ENCODE results near the gene PLIN4. TPM values are rescaled to one million over a fixed set of nuclear protein-coding genes. Genes with fewer than 3 reads are reported as not detected.

Gene PLIN4
- total and polyA plus RNA-seq, 8 donors = 0.88 to 4.0 (median 1.1) TPM

- intact Hi-C loops (cut with DNase I) = no loop called here
- ATAC-seq = no peak
Observed at GRCh38 chr19:4510435-4511255, 7.6 kb downstream of the PLIN4 start.

DNA sequence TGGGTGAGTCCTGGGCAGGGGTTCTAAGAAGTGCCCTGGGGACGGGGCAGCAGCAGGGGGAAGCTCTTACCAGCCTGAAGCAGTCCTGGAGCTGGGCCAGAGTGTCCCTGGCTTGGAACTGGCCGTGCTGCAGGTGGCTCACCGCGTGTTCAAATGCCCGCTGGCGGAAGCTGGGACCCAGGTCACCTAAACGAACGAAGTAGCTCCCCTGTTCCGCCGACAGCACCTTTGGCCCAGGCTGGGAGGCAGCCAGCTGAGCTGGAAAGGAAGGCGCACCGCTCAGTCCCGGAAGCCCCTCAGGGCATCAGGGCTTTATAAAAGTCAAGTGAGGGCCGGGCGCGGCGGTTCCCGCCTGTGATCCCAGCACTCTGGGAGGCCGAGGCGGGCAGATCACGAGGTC, 9.6 kb downstream of the PLIN4 start:
- Histone ChIP-seq H3K4me3 (no peak overlapping the region), H3K9me3 (no peaks in the 10 kb centered on the region), H3K36me3 (peaks cover 0 to 24% of the 10 kb centered on the region in 2 donors), H3K27ac (no peak overlapping the region), H3K27me3 (no peaks in the 10 kb centered on the region), H3K4me1 (no peaks in the 10 kb centered on the region)
- intact Hi-C loops (cut with DNase I) = no loop called here
- DNase-seq (no peak), ATAC-seq (no peak)
- no peak for TF ChIP-seq CTCF (IDR thresholded peaks at IDR 0.05)

More at GRCh38 chr19:4510435-4511255, 7.6 kb downstream of the PLIN4 start:
- no peak for TF ChIP-seq CTCF (IDR thresholded peaks at IDR 0.05)
- Histone ChIP-seq H3K4me1 (no peaks in the 10 kb centered on the region), H3K27ac (no peak overlapping the region), H3K4me3 (no peak overlapping the region), H3K27me3 (peaks cover 0 to 3% of the 10 kb centered on the region in 2 donors), H3K9me3 (no peaks in the 10 kb centered on the region), H3K36me3 (peaks cover 0 to 4% of the 10 kb centered on the region in 2 donors)
- DNase-seq = no peak

GRCh38 chr19:4507804-4508203, 10.5 kb downstream of the PLIN4 start:
- Histone ChIP-seq H3K4me3 (no peak overlapping the region), H3K27me3 (no peaks in the 10 kb centered on the region), H3K4me1 (no peaks in the 10 kb centered on the region), H3K36me3 (peaks cover 0 to 33% of the 10 kb centered on the region in 2 donors), H3K27ac (no peak overlapping the region), H3K9me3 (no peaks in the 10 kb centered on the region)
- no peak for ATAC-seq
- intact Hi-C loops (cut with DNase I) = no loop called here
- DNase-seq = no peak
- TF ChIP-seq CTCF (IDR thresholded peaks at IDR 0.05) = no peak

- Histone ChIP-seq H3K36me3 (peaks cover 0 to 40% of the 10 kb centered on the region in 2 donors), H3K27ac (no peak overlapping the region), H3K4me1 (no peaks in the 10 kb centered on the region), H3K4me3 (no peak overlapping the region), H3K9me3 (no peaks in the 10 kb centered on the region), H3K27me3 (no peaks in the 10 kb centered on the region)
- intact Hi-C loops (cut with DNase I) = no loop called here
- DNase-seq (no peak), ATAC-seq (no peak)
- TF ChIP-seq CTCF (IDR thresholded peaks at IDR 0.05) = no peak
Observed at GRCh38 chr19:4507150-4507452, 11.2 kb downstream of the PLIN4 start.

DNA sequence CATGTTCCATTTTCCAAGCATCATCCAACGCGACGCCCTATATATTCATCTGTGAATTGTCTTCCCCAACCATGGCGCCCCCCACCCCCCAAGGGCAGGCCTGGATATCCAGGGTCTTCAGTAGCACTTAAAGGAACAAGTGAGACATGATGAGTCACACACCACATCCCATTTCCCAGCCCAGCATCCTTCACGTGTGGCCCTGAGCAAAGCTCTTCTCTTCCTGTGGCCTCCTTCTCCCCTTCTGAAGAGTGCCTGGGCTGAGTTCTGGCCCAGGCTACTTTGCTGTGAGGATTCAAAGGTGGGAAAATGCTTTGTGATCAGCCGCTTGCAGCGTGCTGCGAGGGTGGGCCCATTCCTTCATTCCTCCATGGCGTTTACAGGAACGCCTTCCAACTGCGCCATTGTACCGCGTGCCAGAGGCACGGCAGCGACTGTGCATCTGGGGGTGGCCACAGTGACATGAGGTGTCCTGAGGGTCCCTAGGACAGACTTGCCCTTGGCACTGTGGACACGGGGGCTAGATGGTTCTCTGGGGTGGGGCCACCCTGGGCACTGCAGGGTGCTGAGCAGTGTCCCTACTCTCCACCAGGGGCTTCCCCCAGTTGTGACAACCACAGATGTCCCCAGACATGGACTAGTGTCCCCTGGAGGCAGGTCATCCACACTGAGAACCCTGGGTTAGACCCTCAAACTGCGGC, 11.7 kb downstream of the PLIN4 start:
- Histone ChIP-seq H3K4me3 (no peak overlapping the region), H3K9me3 (no peaks in the 10 kb centered on the region), H3K27ac (no peak overlapping the region), H3K36me3 (peaks cover 0 to 45% of the 10 kb centered on the region in 2 donors), H3K4me1 (no peaks in the 10 kb centered on the region), H3K27me3 (no peaks in the 10 kb centered on the region)
- no peak for TF ChIP-seq CTCF (IDR thresholded peaks at IDR 0.05)
- intact Hi-C loops (cut with DNase I) = no loop called here
- no peak for DNase-seq
- ATAC-seq = no peak

Data from left lung (tissue), 10 donors.